Measurements from ENCODE around the gene PRRT1B.
A peak's percentile ranks its signal among the peaks of the same experiment; 100 is the strongest.

The PRRT1B gene

GRCh38 chr9:131521822-131522221 is 23.5 kb upstream of the PRRT1B start:
- CTCF ChIA-PET, result no interaction called here
- TF ChIP-seq CTCF (conservative IDR thresholded peaks at IDR 0.05; ENCODE audit: low read depth), result no peak
- no peak for DNase-seq (ENCODE audit: low spot score)
- POLR2A ChIA-PET (ENCODE audit: low non-redundant PET), result no interaction called here
- H3K27ac ChIP-seq, result peak overlapping the region; percentile 40; the same call in 1 of the 2 replicates

GRCh38 chr9:131522257-131523085 is 22.9 kb upstream of the PRRT1B start:
- no peak for TF ChIP-seq CTCF (conservative IDR thresholded peaks at IDR 0.05; ENCODE audit: low read depth)
- H3K27ac ChIP-seq, result peak overlapping the region; percentile 40; the same call in 1 of the 2 replicates
- POLR2A ChIA-PET (ENCODE audit: low non-redundant PET), result no interaction called here
- no peak for DNase-seq (ENCODE audit: low spot score)
- CTCF ChIA-PET, result no interaction called here

- H3K27ac ChIP-seq, result peak overlapping the region; percentile 40
- no peak for DNase-seq (ENCODE audit: low spot score)
- no peak for TF ChIP-seq CTCF (conservative IDR thresholded peaks at IDR 0.05; ENCODE audit: low read depth)
- CTCF ChIA-PET, result no interaction called here
- POLR2A ChIA-PET (ENCODE audit: low non-redundant PET), result no interaction called here
Measured at GRCh38 chr9:131523086-131523388, 22.3 kb upstream of the PRRT1B start.

GRCh38 chr9:131523451-131524435 is 21.6 kb upstream of the PRRT1B start:
- H3K27ac ChIP-seq, result peak overlapping the region; percentile 40
- DNase-seq (ENCODE audit: low spot score), result no peak
- TF ChIP-seq CTCF (conservative IDR thresholded peaks at IDR 0.05; ENCODE audit: low read depth), result no peak
- ChIA-PET CTCF (no interaction called here), POLR2A (ENCODE audit: low non-redundant PET) (no interaction called here)

GRCh38 chr9:131524665-131525315 is 20.5 kb upstream of the PRRT1B start:
- ChIA-PET CTCF (interaction anchor here (0.6 to 1.0 kb wide), 2 partner anchors 188 to 634 kb away, joined by 3 to 5 read pairs; no protein-coding TSS in a partner anchor), POLR2A (ENCODE audit: low non-redundant PET) (no interaction called here)
- TF ChIP-seq CTCF (conservative IDR thresholded peaks at IDR 0.05; ENCODE audit: low read depth), result no peak
- peak overlapping the region; percentile 5; the same call in 1 of the 2 replicates for H3K27ac ChIP-seq
- DNase-seq (ENCODE audit: low spot score), result no peak
